H1 (cell line): Measurements from ENCODE around the gene BNC1. TPM values are rescaled to one million over a fixed set of nuclear protein-coding genes. Genes with fewer than 3 reads are reported as not detected.

Experiments used
- CTCF ChIA-PET: fragments of 300-600 bp; sonication (Branson Sonifier 250); formaldehyde crosslinking; loops from one replicate; lab custom pipeline; 2021; ENCODE audit not compliant: partially characterized antibody; lab: Charles Lee
- POLR2A ChIA-PET: fragments of 300-600 bp; sonication (Branson Sonifier 250); formaldehyde crosslinking; loops from one replicate; lab custom pipeline; 2021; ENCODE audit warnings: inconsistent platforms; ENCODE audit not compliant: partially characterized antibody; lab: Charles Lee
- DNase-seq, 2 experiments: peaks; one replicate each; pipeline versions ENCODE4 v3.0.0 to v3.0.0-alpha.2; 2010 to 2022; ENCODE audit warnings: low spot score in 2 of 2, low read depth in 1 of 2, mixed read lengths in 1 of 2
- FAIRE-seq: peaks from 2 replicates; lab custom pipeline; 2011; peaks lifted over from hg19 to GRCh38; lab: Jason Lieb, UNC
- H2AFZ ChIP-seq: 2 replicates; pipeline ENCODE4 v1.8.1; 2012; ENCODE audit warnings: low read length, inconsistent platforms
- H2AK5ac ChIP-seq: 2 replicates; pipeline ENCODE4 v1.6.1; 2013; ENCODE audit warnings: low read depth, low read length
- H2BK120ac ChIP-seq: replicated peaks from 2 replicates; pipeline ENCODE3; 2013; ENCODE audit warnings: low read depth, low read length, inconsistent platforms
- H2BK12ac ChIP-seq: 2 replicates; pipeline ENCODE4 v1.6.1; 2013; ENCODE audit warnings: low read depth, low read length
- H2BK15ac ChIP-seq: 2 replicates; pipeline ENCODE4 v1.6.1; 2013; ENCODE audit warnings: low read length
- H2BK20ac ChIP-seq: 2 replicates; pipeline ENCODE4 v1.6.1; 2013; ENCODE audit warnings: low read length
- H2BK5ac ChIP-seq: 2 replicates; pipeline ENCODE4 v1.6.1; 2013; ENCODE audit warnings: low read depth, low read length
- H3K14ac ChIP-seq: 2 replicates; pipeline ENCODE4 v1.6.1; 2013; ENCODE audit warnings: inconsistent platforms; ENCODE audit not compliant: insufficient read length
- H3K18ac ChIP-seq: 2 replicates; pipeline ENCODE4 v1.6.1; 2013; ENCODE audit warnings: low read length; ENCODE audit errors: extremely low read depth
- H3K23ac ChIP-seq: 2 replicates; pipeline ENCODE4 v1.6.1; 2013; ENCODE audit warnings: inconsistent platforms; ENCODE audit not compliant: insufficient read length
- H3K23me2 ChIP-seq: 2 replicates; pipeline ENCODE4 v1.6.1; 2013; ENCODE audit warnings: low read depth, low read length
- H3K27ac ChIP-seq: 2 replicates; pipeline ENCODE4 v1.6.1; 2011; ENCODE audit warnings: low read depth, low read length, inconsistent platforms
- H3K27me3 ChIP-seq, 4 experiments: replicated peaks in 1 of 4; 1 replicate in 1 of 4; 2 replicates in 3 of 4; pipeline versions ENCODE4 v1.6.1 to v1.8.1; 2011 to 2013; ENCODE audit warnings: low read length in 3 of 4, mild to moderate bottlenecking in 3 of 4, inconsistent platforms in 2 of 4, mixed read lengths in 2 of 4, moderate library complexity in 1 of 4; ENCODE audit not compliant: control insufficient read depth in 3 of 4, insufficient read depth in 3 of 4; ENCODE audit errors: extremely low read depth in 1 of 4
- H3K36me3 ChIP-seq, 4 experiments: 2 replicates each; pipeline versions ENCODE4 v1.6.1 to v1.8.1; 2011 to 2013; ENCODE audit warnings: mild to moderate bottlenecking in 4 of 4, low read length in 3 of 4, moderate library complexity in 2 of 4, control low read depth in 1 of 4, inconsistent platforms in 1 of 4; ENCODE audit not compliant: insufficient read depth in 4 of 4, control insufficient read depth in 2 of 4
- H3K4ac ChIP-seq: replicated peaks from 2 replicates; pipeline ENCODE3; 2013; ENCODE audit warnings: low read length, low read depth, mixed read lengths, inconsistent platforms; ENCODE audit not compliant: insufficient read length
- H3K4me1 ChIP-seq, 4 experiments: replicated peaks in 1 of 4; 1 replicate in 1 of 4; 2 replicates in 3 of 4; pipeline versions ENCODE4 v1.6.1 to v1.8.1; 2011 to 2013; ENCODE audit warnings: low read length in 3 of 4, inconsistent platforms in 2 of 4, mixed read lengths in 1 of 4; ENCODE audit not compliant: insufficient read depth in 4 of 4, control insufficient read depth in 3 of 4
- H3K4me2 ChIP-seq, 2 experiments: 2 replicates each; pipeline versions ENCODE4 v1.6.1 to v1.8.1; 2011 to 2013; ENCODE audit warnings: low read depth in 2 of 2, low read length in 2 of 2, control low read depth in 1 of 2, inconsistent platforms in 1 of 2, mild to moderate bottlenecking in 1 of 2; ENCODE audit not compliant: insufficient read depth in 1 of 2
- H3K4me3 ChIP-seq, 4 experiments: fragments of 200-600, 300-600 bp in 1 of 4; sonication (generic), shearing (Covaris generic), sonication (Bioruptor Twin) in 1 of 4; 2 replicates each; pipeline versions ENCODE4 v1.5.1 to v1.8.1; 2011 to 2016; ENCODE audit warnings: low read length in 4 of 4, low read depth in 3 of 4, control low read depth in 2 of 4, inconsistent platforms in 2 of 4, mild to moderate bottlenecking in 2 of 4, mixed read lengths in 1 of 4, moderate library complexity in 1 of 4; ENCODE audit not compliant: insufficient read depth in 2 of 4; ENCODE audit errors: extremely low read depth in 1 of 4
- H3K56ac ChIP-seq: replicated peaks from 2 replicates; pipeline ENCODE3; 2013; ENCODE audit warnings: low read depth, mild to moderate bottlenecking, mixed read lengths, low read length, inconsistent platforms; ENCODE audit not compliant: insufficient read length
- H3K79me1 ChIP-seq: 2 replicates; pipeline ENCODE4 v1.6.1; 2013; ENCODE audit warnings: low read depth, low read length, control low read depth
- H3K79me2 ChIP-seq, 2 experiments: 2 replicates each; pipeline versions ENCODE4 v1.6.1 to v1.8.1; 2012 to 2013; ENCODE audit warnings: low read length in 2 of 2, mild to moderate bottlenecking in 2 of 2, inconsistent platforms in 1 of 2; ENCODE audit not compliant: insufficient read depth in 2 of 2, control insufficient read depth in 1 of 2
- H3K9ac ChIP-seq, 4 experiments: replicated peaks in 1 of 4; 1 replicate in 1 of 4; 2 replicates in 3 of 4; pipeline versions ENCODE4 v1.6.1 to v1.8.1; 2011 to 2013; ENCODE audit warnings: low read depth in 3 of 4, low read length in 3 of 4, control low read depth in 2 of 4, mild to moderate bottlenecking in 2 of 4, moderate library complexity in 2 of 4, inconsistent platforms in 1 of 4; ENCODE audit errors: extremely low read depth in 1 of 4
- H3K9me3 ChIP-seq, 2 experiments: 2 replicates each; pipeline versions ENCODE4 v1.6.1 to v1.8.1; 2012 to 2013; ENCODE audit warnings: mild to moderate bottlenecking in 2 of 2, moderate library complexity in 2 of 2, control low read depth in 1 of 2, inconsistent platforms in 1 of 2, low read depth in 1 of 2, low read length in 1 of 2, mixed read lengths in 1 of 2; ENCODE audit not compliant: insufficient read depth in 2 of 2
- H4K20me1 ChIP-seq, 2 experiments: replicated peaks in 1 of 2; 2 replicates each; pipeline versions ENCODE3 to v1.8.1; 2011 to 2013; ENCODE audit warnings: inconsistent platforms in 2 of 2, low read length in 2 of 2, mild to moderate bottlenecking in 1 of 2; ENCODE audit not compliant: insufficient read depth in 2 of 2, control insufficient read depth in 1 of 2
- H4K5ac ChIP-seq: 2 replicates; pipeline ENCODE4 v1.6.1; 2013; ENCODE audit warnings: low read length, low read depth, mixed read lengths, inconsistent platforms; ENCODE audit not compliant: insufficient read length
- H4K8ac ChIP-seq: 2 replicates; pipeline ENCODE4 v1.8.0; 2013; ENCODE audit warnings: mild to moderate bottlenecking, moderate library complexity, low read length, inconsistent platforms; ENCODE audit not compliant: insufficient read depth; ENCODE audit errors: extremely low read depth
- H4K91ac ChIP-seq: replicated peaks from 2 replicates; pipeline ENCODE3; 2013; ENCODE audit warnings: low read length, mixed read lengths, inconsistent platforms; ENCODE audit not compliant: insufficient read length
- EGR1 ChIP-seq: IDR thresholded peaks from 2 replicates; pipeline ENCODE4 v1.6.1; 2011; ENCODE audit warnings: low read depth, low read length, borderline replicate concordance
- EP300 ChIP-seq, 2 experiments: IDR thresholded peaks; 1 replicate in 1 of 2; 2 replicates in 1 of 2; pipeline ENCODE4 v1.6.1; 2011 to 2012; ENCODE audit warnings: low read depth in 2 of 2, low read length in 2 of 2, mild to moderate bottlenecking in 2 of 2, borderline replicate concordance in 1 of 2, inconsistent platforms in 1 of 2, moderate library complexity in 1 of 2
- JUN ChIP-seq: IDR thresholded peaks from 2 replicates; pipeline ENCODE4 v1.6.1; 2011; ENCODE audit warnings: low read depth, mild to moderate bottlenecking, improper control_type of control experiment, low read length
- SP4 ChIP-seq: IDR thresholded peaks from 2 replicates; pipeline ENCODE4 v1.6.1; 2012; ENCODE audit warnings: low read length, inconsistent platforms
- TEAD4 ChIP-seq: IDR thresholded peaks from 2 replicates; pipeline ENCODE4 v1.6.1; 2012; ENCODE audit warnings: low read depth, low read length, inconsistent platforms, mixed read lengths
- WGBS, 2 experiments: shearing (Covaris generic) in 1 of 2; methylation state at CpG; one replicate each; pipeline versions ENCODE4 v1.1.6 to v1.1.7; 2013 to 2015; ENCODE audit warnings: low lambda C conversion rate in 2 of 2, mixed read lengths in 2 of 2, inconsistent platforms in 1 of 2, low coverage in 1 of 2, missing lambda C conversion rate in 1 of 2; ENCODE audit not compliant: insufficient replicate concordance in 2 of 2, insufficient coverage in 1 of 2, insufficient read length in 1 of 2; ENCODE audit errors: extremely low coverage in 1 of 2, missing lambda C conversion rate in 1 of 2; 5-methylcytosine and 5-hydroxymethylcytosine counted together
- polyA plus RNA-seq, 7 experiments: library from polyadenylated mRNA; depleted of rRNA in 3 of 7; stranded (reverse) in 5 of 7; unstranded in 2 of 7; fragments of >200 nt in 5 of 7; fragments of 200-250 nt in 2 of 7; gene quantifications; 1 replicate in 5 of 7; 2 replicates in 1 of 7; 4 replicates in 1 of 7; pipeline versions ENCODE4 v1.2.1 to v1.2.3, GENCODE V29; 2011 to 2013; ENCODE audit warnings: missing spikeins in 2 of 7, mixed read lengths in 2 of 7
- total RNA-seq: library from RNA; stranded (reverse); fragmentation: NEBNext Ultra II Directional; extraction: Animal tissue kit (Norgen Biotek cat#: 25700); gene quantifications from 2 replicates; pipeline ENCODE4 v1.2.1, GENCODE V29; 2021

BNC1 gene
- total and polyA plus RNA-seq, 2 of the 8 experiments (the other 6 are each of a cell fraction or from before 2014, with no cell fraction given) = 0.99 to 2.1 TPM

- peaks cover 2 to 7% of the 10 kb centered on the region in 2 experiments; a peak in 2 of 4 replicates for H3K9me3 ChIP-seq
- H3K14ac ChIP-seq = no peak overlapping the region
- peaks cover 0 to under 1% (median under 1%) of the 10 kb centered on the region in 4 experiments; a peak in 2 of 7 replicates for H3K4me1 ChIP-seq
- H3K36me3 ChIP-seq = no peaks in the 10 kb centered on the region
- no peak overlapping the region for H2BK5ac ChIP-seq
- no peak overlapping the region for H3K23ac ChIP-seq
- H3K79me2 ChIP-seq = no peaks in the 10 kb centered on the region
- no peak overlapping the region for H3K56ac ChIP-seq
- no peak overlapping the region for H4K5ac ChIP-seq
- no peaks in the 10 kb centered on the region for H3K23me2 ChIP-seq
- FAIRE-seq = no peak
- no peak for DNase-seq
- ChIA-PET POLR2A (no interaction called here), CTCF (interaction anchor here (0.6 to 10.1 kb wide), 7 partner anchors 129 to 717 kb away, joined by 3 to 262 read pairs (median 3); partner anchors contain the start of gene SH3GL3)
- H3K4ac ChIP-seq = no peak overlapping the region
- H2BK20ac ChIP-seq = no peak overlapping the region
- H3K27ac ChIP-seq = no peak overlapping the region
- H3K27me3 ChIP-seq = no peaks in the 10 kb centered on the region; a peak in 2 of 7 replicates
- no peak overlapping the region for H3K9ac ChIP-seq
- no peak overlapping the region for H4K8ac ChIP-seq
- H3K4me2 ChIP-seq = no peak overlapping the region
- WGBS, 2 experiments = 86% methylated on average over 8 of the region's 8 CpGs; no CpG with 5 or more reads in 1 of the 2 experiments
- no peak overlapping the region for H2AK5ac ChIP-seq
- H2BK12ac ChIP-seq = no peak overlapping the region
- H3K18ac ChIP-seq = no peak overlapping the region
- no peak overlapping the region for H2BK120ac ChIP-seq
- no peaks in the 10 kb centered on the region for H3K79me1 ChIP-seq
- no peak overlapping the region for H3K4me3 ChIP-seq
- peak overlapping the region; percentile 65 for H4K91ac ChIP-seq
- no peaks in the 10 kb centered on the region for H4K20me1 ChIP-seq
- no peak overlapping the region; the same call in 1 of the 2 replicates for H2BK15ac ChIP-seq
- 0 out of 2 replicates have a peak overlapping the region, but pooled peaks have one; percentile 21 for H2AFZ ChIP-seq
- no peak for TF ChIP-seq TEAD4
- no peak for TF ChIP-seq EGR1
- TF ChIP-seq EP300 (IDR thresholded peaks at IDR 0.05; ENCODE audit: borderline replicate concordance in 1 of 2, low read depth in 2 of 2, low read length in 2 of 2) = no peak
- TF ChIP-seq JUN = no peak
- no peak for TF ChIP-seq SP4
Measured at GRCh38 chr15:83243634-83244033, 40.8 kb downstream of the BNC1 start.
